Fibroblast of villous mesenchyme (primary cell): ENCODE data around the gene RBM34. TPM values are rescaled to one million over a fixed set of nuclear protein-coding genes. Genes with fewer than 3 reads are reported as not detected.

ENCODE experiments used
- DNase-seq: peaks from one replicate; pipeline ENCODE4 v3.0.0-alpha.2; 2010; ENCODE audit warnings: low read depth
- H3K4me3 ChIP-seq: 2 replicates; pipeline ENCODE4 v1.5.1; 2011; ENCODE audit warnings: low read depth, mild to moderate bottlenecking, low read length
- total RNA-seq: library from RNA; depleted of rRNA; stranded (reverse); fragments of >200 nt; gene quantifications from 2 replicates; pipeline ENCODE4 v1.2.3, GENCODE V29; 2012
- TF ChIP-seq, protein P1 (sequence below): IDR thresholded peaks from 2 replicates; pipeline ENCODE4 v1.5.1; 2012; ENCODE audit warnings: low read depth, mild to moderate bottlenecking, low read length; ENCODE audit not compliant: insufficient read depth

Gene RBM34
- total RNA-seq, 1 donor: 61.7 TPM

DNA sequence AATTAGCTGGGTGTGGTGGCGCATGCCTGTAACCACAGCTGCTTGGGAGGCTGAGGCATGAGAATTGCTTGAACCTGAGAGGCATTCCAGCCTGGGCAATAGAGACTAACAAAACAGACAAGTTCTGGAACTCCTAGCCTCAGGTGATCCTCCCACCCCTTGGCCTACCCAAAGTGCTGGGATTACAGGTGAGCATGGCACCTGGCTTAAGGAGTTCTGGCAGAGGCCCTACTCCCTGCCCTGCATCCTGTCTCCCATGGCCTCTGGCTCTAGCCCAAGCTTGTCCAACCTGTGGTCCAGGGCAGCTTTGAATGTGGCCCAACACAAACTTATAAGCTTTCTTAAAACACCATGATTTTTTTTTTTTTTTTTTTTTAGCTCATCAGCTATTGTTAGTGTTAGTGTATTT lies 52.9 kb downstream of the RBM34 start:
- H3K4me3 ChIP-seq: no peak overlapping the region
- no peak for DNase-seq
- TF ChIP-seq, protein P1, sequence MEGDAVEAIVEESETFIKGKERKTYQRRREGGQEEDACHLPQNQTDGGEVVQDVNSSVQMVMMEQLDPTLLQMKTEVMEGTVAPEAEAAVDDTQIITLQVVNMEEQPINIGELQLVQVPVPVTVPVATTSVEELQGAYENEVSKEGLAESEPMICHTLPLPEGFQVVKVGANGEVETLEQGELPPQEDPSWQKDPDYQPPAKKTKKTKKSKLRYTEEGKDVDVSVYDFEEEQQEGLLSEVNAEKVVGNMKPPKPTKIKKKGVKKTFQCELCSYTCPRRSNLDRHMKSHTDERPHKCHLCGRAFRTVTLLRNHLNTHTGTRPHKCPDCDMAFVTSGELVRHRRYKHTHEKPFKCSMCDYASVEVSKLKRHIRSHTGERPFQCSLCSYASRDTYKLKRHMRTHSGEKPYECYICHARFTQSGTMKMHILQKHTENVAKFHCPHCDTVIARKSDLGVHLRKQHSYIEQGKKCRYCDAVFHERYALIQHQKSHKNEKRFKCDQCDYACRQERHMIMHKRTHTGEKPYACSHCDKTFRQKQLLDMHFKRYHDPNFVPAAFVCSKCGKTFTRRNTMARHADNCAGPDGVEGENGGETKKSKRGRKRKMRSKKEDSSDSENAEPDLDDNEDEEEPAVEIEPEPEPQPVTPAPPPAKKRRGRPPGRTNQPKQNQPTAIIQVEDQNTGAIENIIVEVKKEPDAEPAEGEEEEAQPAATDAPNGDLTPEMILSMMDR: no peak

DNA sequence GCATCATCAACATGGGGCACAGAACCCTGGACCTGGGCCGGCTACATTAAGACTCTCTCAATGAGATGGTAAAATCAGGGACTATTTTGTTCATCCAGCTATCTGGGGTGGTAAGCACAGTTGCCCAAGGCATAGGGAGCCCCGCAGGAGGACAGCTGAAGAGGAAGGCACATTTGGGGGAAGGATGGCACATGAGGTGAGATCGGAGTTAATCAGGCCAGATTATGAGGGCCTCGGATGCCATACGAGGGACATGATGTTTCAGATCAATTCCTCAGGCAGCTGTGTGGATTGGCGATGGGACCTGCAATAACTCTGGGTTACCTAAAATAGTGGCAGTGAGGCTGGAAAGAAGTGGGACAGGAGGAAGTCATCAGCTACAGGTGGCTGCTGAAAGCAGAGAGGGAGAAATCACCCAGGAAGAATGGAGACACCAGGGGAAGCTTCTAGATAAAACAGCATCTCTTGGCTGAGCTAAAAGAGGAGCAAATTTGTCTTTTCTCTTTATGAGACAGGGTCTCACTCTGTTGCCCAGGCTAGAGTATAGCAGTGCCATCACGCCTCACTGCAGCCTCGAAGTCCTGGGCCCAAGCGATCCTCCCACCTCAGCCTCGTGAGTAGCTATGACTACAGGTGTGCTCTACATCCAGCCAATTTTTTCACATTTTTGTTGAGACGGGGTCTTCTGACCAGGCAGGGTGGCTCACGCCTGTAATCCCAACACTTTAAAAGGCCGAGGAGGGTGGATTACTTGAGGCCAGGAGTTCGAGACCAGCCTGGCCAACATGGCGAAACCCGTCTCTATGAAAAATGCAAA lies 53.5 kb downstream of the RBM34 start:
- TF ChIP-seq, protein P1: no peak
- no peak for DNase-seq
- no peak overlapping the region for H3K4me3 ChIP-seq

DNA sequence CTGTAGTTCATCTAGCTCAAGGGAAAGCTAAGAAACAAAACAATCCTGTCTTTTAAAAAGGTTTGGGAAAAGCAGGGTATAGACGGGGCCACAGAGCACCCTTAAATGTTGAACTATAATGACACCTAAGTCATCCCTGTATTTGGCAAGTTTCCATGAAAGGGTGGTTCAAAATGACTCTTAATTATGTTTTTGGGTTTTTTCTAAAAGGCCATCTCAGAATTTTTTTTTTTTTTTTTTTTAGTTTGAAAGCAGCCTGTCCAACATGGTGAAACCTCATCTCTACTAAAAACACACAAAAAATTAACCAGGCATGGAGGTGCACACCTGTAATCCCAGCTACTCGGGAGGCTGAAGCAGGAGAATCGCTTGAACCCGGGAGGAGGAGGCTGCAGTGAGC lies 54.6 kb downstream of the RBM34 start:
- DNase-seq: no peak
- TF ChIP-seq, protein P1: no peak
- H3K4me3 ChIP-seq: no peak overlapping the region

DNA sequence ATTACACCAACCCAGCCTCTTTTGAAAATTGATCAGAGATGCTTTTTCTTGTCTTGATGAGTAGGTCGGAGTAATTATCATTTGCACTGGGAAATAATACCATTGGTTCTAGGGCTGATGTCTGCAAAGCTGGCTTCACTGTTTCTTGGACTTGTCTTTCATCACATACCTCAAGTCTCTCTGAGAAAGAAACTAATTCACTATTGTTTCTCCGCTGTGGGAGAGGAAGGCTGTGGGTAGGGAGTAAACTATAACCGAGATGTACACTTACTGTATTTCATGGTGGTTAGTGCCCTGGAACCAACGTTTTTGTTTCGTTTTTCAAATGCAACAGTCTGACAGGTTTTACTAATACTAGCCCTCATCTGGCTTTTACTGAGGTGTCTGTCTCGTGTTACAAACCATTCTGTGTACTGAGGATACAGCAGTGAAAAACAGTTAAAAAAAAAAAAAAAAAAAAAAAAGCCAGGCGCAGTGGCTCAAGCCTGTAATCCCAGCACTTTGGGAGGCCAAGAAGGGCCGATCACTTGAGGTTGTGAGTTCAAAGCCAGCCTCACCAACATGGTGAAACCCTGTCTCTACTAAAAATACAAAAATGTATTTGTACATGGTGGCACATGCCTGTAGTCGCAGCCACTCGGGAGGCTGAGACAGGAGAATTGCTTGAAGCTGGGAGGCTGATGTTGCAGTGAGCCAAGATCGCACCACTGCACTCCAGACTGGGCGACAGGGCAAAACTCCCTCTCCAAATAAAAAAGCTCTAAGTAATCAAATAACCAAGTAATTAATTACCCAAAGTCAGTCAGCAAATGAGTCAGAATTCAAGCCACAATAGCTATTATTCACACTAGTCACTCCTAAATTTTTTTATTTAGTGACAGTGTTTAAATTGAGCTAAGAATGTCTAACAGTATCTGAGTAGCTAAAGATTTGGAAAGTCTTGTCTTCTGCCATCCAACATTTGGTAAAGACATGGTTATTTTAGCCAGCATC lies 55.7 kb downstream of the RBM34 start:
- peak; percentile 70 for DNase-seq
- TF ChIP-seq, protein P1: no peak
- peak overlapping the region; percentile 12 for H3K4me3 ChIP-seq

DNA sequence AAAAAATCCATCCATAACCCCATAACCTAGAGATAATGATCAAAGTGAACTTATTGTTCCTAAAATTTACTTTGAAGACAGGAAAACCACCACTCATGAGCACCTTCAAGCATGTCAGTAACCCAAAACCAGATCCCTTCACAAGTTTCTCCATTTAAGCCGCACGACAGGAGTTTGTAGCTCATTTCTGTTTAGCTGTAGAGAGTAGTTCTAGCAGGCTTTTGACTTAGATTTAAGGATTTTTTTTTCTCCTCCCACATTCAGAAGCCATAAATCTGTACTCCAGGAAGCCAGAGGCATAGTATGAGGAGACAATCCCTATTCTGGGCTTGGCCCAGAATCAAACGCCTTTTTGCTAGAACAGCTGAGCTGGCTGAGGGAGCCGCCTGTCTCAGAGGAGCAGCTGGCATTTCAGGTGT lies 58.0 kb downstream of the RBM34 start:
- no peak overlapping the region for H3K4me3 ChIP-seq
- TF ChIP-seq, protein P1: no peak
- DNase-seq: no peak

DNA sequence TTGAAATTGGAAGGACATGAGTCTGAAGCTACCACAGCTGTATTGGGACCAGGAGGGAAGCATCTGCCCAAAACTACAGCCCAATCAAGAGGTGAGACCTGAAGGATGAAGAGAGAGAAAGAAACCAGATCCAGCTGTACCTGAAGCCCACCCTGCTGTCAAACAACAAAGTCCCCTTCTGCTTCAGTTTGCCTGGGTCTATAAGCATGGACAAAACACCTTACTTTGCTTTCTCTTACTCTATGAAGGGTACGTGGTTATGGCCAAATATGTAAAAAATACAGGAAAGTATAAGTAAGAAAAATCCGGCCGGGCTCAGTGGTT lies 58.8 kb downstream of the RBM34 start:
- no peak overlapping the region for H3K4me3 ChIP-seq
- DNase-seq: no peak
- TF ChIP-seq, protein P1: no peak
